Forelimb muscle (tissue), 1 donor: ENCODE measurements around the gene MBOAT1. TPM values are rescaled to one million over a fixed set of nuclear protein-coding genes. Genes with fewer than 3 reads are reported as not detected.

Experiments
- DNase-seq: peaks from one replicate; pipeline ENCODE4 v3.0.0-alpha.2; 2013; ENCODE audit warnings: low read depth
- polyA plus RNA-seq: library from polyadenylated mRNA; unstranded; fragments of 120-200 nt; gene quantifications from one replicate; pipeline ENCODE4 v1.2.1, GENCODE V29; 2013; ENCODE audit not compliant: insufficient read length

MBOAT1 gene
- polyA plus RNA-seq, 1 donor: 3.8 TPM

GRCh38 chr6:20137240-20137639 lies 75.0 kb downstream of the MBOAT1 start:
- no peak for DNase-seq

- DNase-seq: no peak
These were observed 76.5 kb downstream of the MBOAT1 start for GRCh38 chr6:20135677-20136268.

- no peak for DNase-seq
These were observed 77.7 kb downstream of the MBOAT1 start for GRCh38 chr6:20134613-20135012.

GRCh38 chr6:20129290-20130088 lies 82.8 kb downstream of the MBOAT1 start:
- no peak for DNase-seq

GRCh38 chr6:20128018-20128417 lies 84.3 kb downstream of the MBOAT1 start:
- DNase-seq: no peak

GRCh38 chr6:20126789-20127653 lies 85.2 kb downstream of the MBOAT1 start:
- no peak for DNase-seq

- DNase-seq: no peak
These were observed 86.0 kb downstream of the MBOAT1 start for GRCh38 chr6:20126102-20126752.

- DNase-seq: no peak
These were observed 87.7 kb downstream of the MBOAT1 start for GRCh38 chr6:20124545-20124944.

- DNase-seq: no peak
These were observed 92.8 kb downstream of the MBOAT1 start for GRCh38 chr6:20119485-20119884.

- no peak for DNase-seq
These were observed 93.4 kb downstream of the MBOAT1 start for GRCh38 chr6:20118892-20119291.

GRCh38 chr6:20117474-20117873 lies 94.8 kb downstream of the MBOAT1 start:
- no peak for DNase-seq

- no peak for DNase-seq
These were observed 95.5 kb downstream of the MBOAT1 start for GRCh38 chr6:20116792-20117191.

GRCh38 chr6:20115246-20115980 lies 96.9 kb downstream of the MBOAT1 start:
- DNase-seq: no peak

GRCh38 chr6:20113649-20114224 lies 98.5 kb downstream of the MBOAT1 start:
- DNase-seq: no peak

- DNase-seq: no peak
These were observed 99.4 kb downstream of the MBOAT1 start for GRCh38 chr6:20112841-20113240.

- DNase-seq: no peak
These were observed 100.0 kb downstream of the MBOAT1 start for GRCh38 chr6:20112241-20112640.

GRCh38 chr6:20110478-20110877 lies 101.8 kb downstream of the MBOAT1 start:
- DNase-seq: no peak

GRCh38 chr6:20109526-20109925 lies 102.7 kb downstream of the MBOAT1 start:
- no peak for DNase-seq

GRCh38 chr6:20105838-20106237 lies 106.4 kb downstream of the MBOAT1 start:
- no peak for DNase-seq

- DNase-seq: no peak
These were observed 107.6 kb downstream of the MBOAT1 start for GRCh38 chr6:20104696-20105095.
